Sciatic nerve (tissue), 2 donors: ENCODE results near the gene MYO1H. TPM values are rescaled to one million over a fixed set of nuclear protein-coding genes. Genes with fewer than 3 reads are reported as not detected.

Source experiments
- ATAC-seq: fragments of 200-7000 bp; cut with Tn5 transposase; one replicate; pipeline ENCODE4 v1.9.1; 2020; ENCODE audit warnings: mild to moderate bottlenecking, moderate library complexity
- DNase-seq: peaks from one replicate; pipeline ENCODE4 v3.0.0-alpha.2; 2020; ENCODE audit warnings: low spot score
- intact Hi-C: fragments of 100-400 bp; cut with DNase I; formaldehyde crosslinking; loops from one replicate; pipeline ENCODE4 v1.14.2; 2022
- total RNA-seq: library from RNA; stranded (reverse); fragmentation: NEBNext Ultra II Directional; extraction: Animal tissue kit (Norgen Biotek cat#: 25700); gene quantifications from one replicate; pipeline ENCODE4 v1.2.1, GENCODE V29; 2021
- donor health status: DM: no; HTN: no; CAD: no.
- donor health status: DM: no; HTN: no; CAD: no.

MYO1H gene
- total RNA-seq, 1 donor from 2014 or later, result not detected

- intact Hi-C loops, result no loop called here
- no peak for ATAC-seq
- DNase-seq, result no peak
These were observed 132.7 kb downstream of the MYO1H start for GRCh38 chr12:109480356-109480755.

- intact Hi-C loops, result no loop called here
- ATAC-seq (no peak), DNase-seq (no peak)
These were observed 134.2 kb downstream of the MYO1H start for GRCh38 chr12:109481863-109482262.

- ATAC-seq, result no peak
- intact Hi-C loops, result no loop called here
These were observed 134.8 kb downstream of the MYO1H start for GRCh38 chr12:109482491-109482890.

GRCh38 chr12:109482894-109483293 lies 135.2 kb downstream of the MYO1H start:
- intact Hi-C loops, result no loop called here
- DNase-seq (no peak), ATAC-seq (no peak)

More at GRCh38 chr12:109482491-109482890, 134.8 kb downstream of the MYO1H start:
- DNase-seq, result no peak

- ATAC-seq, result no peak
- intact Hi-C loops, result no loop called here
- no peak for DNase-seq
These were observed 135.6 kb downstream of the MYO1H start for GRCh38 chr12:109483346-109483745.

- intact Hi-C loops, result no loop called here
- ATAC-seq (no peak), DNase-seq (no peak)
These were observed 137.5 kb downstream of the MYO1H start for GRCh38 chr12:109485201-109485600.

- intact Hi-C loops, result no loop called here
- DNase-seq (no peak), ATAC-seq (no peak)
These were observed 139.7 kb downstream of the MYO1H start for GRCh38 chr12:109487181-109488050.

GRCh38 chr12:109488051-109488665 lies 140.5 kb downstream of the MYO1H start:
- intact Hi-C loops, result no loop called here
- no peak for ATAC-seq
- DNase-seq, result no peak

GRCh38 chr12:109489016-109489954 lies 141.6 kb downstream of the MYO1H start:
- no peak for DNase-seq
- intact Hi-C loops, result no loop called here
- no peak for ATAC-seq

GRCh38 chr12:109489955-109490565 lies 142.4 kb downstream of the MYO1H start:
- ATAC-seq, result no peak
- no peak for DNase-seq
- intact Hi-C loops, result no loop called here

GRCh38 chr12:109491671-109492070 lies 144.0 kb downstream of the MYO1H start:
- no peak for ATAC-seq
- intact Hi-C loops, result no loop called here
- no peak for DNase-seq

GRCh38 chr12:109492371-109492770 lies 144.7 kb downstream of the MYO1H start:
- DNase-seq (no peak), ATAC-seq (no peak)
- intact Hi-C loops, result no loop called here

GRCh38 chr12:109493090-109493489 lies 145.4 kb downstream of the MYO1H start:
- DNase-seq (no peak), ATAC-seq (no peak)
- intact Hi-C loops, result no loop called here

- no peak for DNase-seq
- ATAC-seq, result no peak
- intact Hi-C loops, result no loop called here
These were observed 146.2 kb downstream of the MYO1H start for GRCh38 chr12:109493938-109494337.

- intact Hi-C loops, result no loop called here
- DNase-seq (no peak), ATAC-seq (no peak)
These were observed 146.7 kb downstream of the MYO1H start for GRCh38 chr12:109494348-109494881.

GRCh38 chr12:109495012-109495411 lies 147.3 kb downstream of the MYO1H start:
- intact Hi-C loops, result no loop called here
- no peak for DNase-seq
- no peak for ATAC-seq

- intact Hi-C loops, result no loop called here
- DNase-seq (no peak), ATAC-seq (no peak)
These were observed 148.6 kb downstream of the MYO1H start for GRCh38 chr12:109496306-109496705.

- intact Hi-C loops, result no loop called here
These were observed 150.0 kb downstream of the MYO1H start for GRCh38 chr12:109497675-109498074.

More at GRCh38 chr12:109497675-109498074, 150.0 kb downstream of the MYO1H start:
- ATAC-seq, result no peak
- no peak for DNase-seq
